ENCODE measurements around the gene DENND4B. TPM values are rescaled to one million over a fixed set of nuclear protein-coding genes. Genes with fewer than 3 reads are reported as not detected.
A peak's percentile ranks its signal among the peaks of the same experiment; 100 is the strongest.

The DENND4B gene
- total and polyA plus RNA-seq, 10 of the 15 experiments (the other 5 are each of a cell fraction or from before 2014, with no cell fraction given): 12.0 to 74.8 (median 22.7) TPM

DNA sequence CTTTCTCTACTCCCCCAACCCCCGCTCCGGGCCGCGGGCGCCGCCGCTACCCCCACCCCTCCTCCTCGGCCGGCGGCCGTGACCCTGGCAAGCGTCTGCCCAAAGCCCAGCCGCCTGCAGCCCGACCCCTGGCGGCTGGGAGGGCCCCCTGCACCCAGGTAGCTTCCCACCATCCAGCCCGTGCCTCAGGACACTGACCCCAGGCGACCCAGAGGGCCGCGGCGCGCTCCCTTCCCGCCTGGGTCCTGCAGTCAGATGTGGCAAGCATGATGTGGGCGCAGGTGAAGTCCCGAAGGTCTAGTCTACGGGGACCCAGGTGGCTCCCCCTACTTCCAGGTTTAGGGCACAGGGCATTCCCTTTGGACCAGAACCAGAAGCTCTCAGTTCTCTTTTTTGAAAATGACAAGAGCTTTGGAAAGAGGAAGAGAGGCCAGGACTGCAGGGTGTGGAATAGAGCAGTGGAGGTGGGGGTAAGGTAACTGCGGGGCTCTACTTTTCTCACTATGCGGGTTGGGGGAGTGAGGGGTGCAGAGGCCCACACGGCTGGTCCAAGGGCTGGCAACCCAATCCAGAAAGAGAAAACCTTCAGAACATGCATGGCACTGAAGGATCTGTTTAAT lies at the start of gene DENND4B (continued):
- peak; percentile 53; the same call in 1 of the 2 replicates for TF ChIP-seq PML (IDR thresholded peaks at IDR 0.05; ENCODE audit: low read length)
- TF ChIP-seq, protein P1, sequence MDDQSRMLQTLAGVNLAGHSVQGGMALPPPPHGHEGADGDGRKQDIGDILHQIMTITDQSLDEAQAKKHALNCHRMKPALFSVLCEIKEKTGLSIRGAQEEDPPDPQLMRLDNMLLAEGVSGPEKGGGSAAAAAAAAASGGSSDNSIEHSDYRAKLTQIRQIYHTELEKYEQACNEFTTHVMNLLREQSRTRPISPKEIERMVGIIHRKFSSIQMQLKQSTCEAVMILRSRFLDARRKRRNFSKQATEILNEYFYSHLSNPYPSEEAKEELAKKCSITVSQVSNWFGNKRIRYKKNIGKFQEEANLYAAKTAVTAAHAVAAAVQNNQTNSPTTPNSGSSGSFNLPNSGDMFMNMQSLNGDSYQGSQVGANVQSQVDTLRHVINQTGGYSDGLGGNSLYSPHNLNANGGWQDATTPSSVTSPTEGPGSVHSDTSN (IDR thresholded peaks at IDR 0.05; ENCODE audit: insufficient replicate concordance, low read depth, low read length): no peak
- peak; percentile 20 for TF ChIP-seq MEF2B (IDR thresholded peaks at IDR 0.05; ENCODE audit: partially characterized antibody, poor library complexity, severe bottlenecking)
- TF ChIP-seq, protein P2, sequence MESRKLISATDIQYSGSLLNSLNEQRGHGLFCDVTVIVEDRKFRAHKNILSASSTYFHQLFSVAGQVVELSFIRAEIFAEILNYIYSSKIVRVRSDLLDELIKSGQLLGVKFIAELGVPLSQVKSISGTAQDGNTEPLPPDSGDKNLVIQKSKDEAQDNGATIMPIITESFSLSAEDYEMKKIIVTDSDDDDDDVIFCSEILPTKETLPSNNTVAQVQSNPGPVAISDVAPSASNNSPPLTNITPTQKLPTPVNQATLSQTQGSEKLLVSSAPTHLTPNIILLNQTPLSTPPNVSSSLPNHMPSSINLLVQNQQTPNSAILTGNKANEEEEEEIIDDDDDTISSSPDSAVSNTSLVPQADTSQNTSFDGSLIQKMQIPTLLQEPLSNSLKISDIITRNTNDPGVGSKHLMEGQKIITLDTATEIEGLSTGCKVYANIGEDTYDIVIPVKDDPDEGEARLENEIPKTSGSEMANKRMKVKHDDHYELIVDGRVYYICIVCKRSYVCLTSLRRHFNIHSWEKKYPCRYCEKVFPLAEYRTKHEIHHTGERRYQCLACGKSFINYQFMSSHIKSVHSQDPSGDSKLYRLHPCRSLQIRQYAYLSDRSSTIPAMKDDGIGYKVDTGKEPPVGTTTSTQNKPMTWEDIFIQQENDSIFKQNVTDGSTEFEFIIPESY (IDR thresholded peaks at IDR 0.05): no peak
- TF ChIP-seq NFIC (IDR thresholded peaks at IDR 0.05; ENCODE audit: low read depth, low read length): no peak
- TF ChIP-seq, protein P3, sequence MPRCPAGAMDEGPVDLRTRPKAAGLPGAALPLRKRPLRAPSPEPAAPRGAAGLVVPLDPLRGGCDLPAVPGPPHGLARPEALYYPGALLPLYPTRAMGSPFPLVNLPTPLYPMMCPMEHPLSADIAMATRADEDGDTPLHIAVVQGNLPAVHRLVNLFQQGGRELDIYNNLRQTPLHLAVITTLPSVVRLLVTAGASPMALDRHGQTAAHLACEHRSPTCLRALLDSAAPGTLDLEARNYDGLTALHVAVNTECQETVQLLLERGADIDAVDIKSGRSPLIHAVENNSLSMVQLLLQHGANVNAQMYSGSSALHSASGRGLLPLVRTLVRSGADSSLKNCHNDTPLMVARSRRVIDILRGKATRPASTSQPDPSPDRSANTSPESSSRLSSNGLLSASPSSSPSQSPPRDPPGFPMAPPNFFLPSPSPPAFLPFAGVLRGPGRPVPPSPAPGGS (IDR thresholded peaks at IDR 0.05; ENCODE audit: borderline replicate concordance, insufficient read depth, low read depth, low read length, poor library complexity, severe bottlenecking): peak; percentile 83
- TF ChIP-seq POLR2A (IDR thresholded peaks at IDR 0.05; ENCODE audit: low read depth, low read length): peak; percentile 41
- TF ChIP-seq PAX8 (IDR thresholded peaks at IDR 0.05): no peak
- TF ChIP-seq NR2C2 (IDR thresholded peaks at IDR 0.05; ENCODE audit: borderline replicate concordance, control insufficient read depth, insufficient read length, low read depth): no peak
- TF ChIP-seq CBX3 (IDR thresholded peaks at IDR 0.05; ENCODE audit: borderline replicate concordance, low read depth): no peak
- TF ChIP-seq RUNX3 (IDR thresholded peaks at IDR 0.05; ENCODE audit: low read length): no peak; the same call in none of the 2 replicates
- TF ChIP-seq SMC3 (IDR thresholded peaks at IDR 0.05; ENCODE audit: borderline replicate concordance, low read length): peak; percentile 65; the same call in 1 of the 2 replicates
- no peak for TF ChIP-seq ZNF622 (IDR thresholded peaks at IDR 0.05)
- TF ChIP-seq NFYB (IDR thresholded peaks at IDR 0.05; ENCODE audit: insufficient read depth, low read depth, low read length): no peak
- peak; percentile 40 for TF ChIP-seq RELA (IDR thresholded peaks at IDR 0.05; ENCODE audit: borderline replicate concordance, partially characterized antibody)
- TF ChIP-seq NR2C1 (IDR thresholded peaks at IDR 0.05): no peak
- TF ChIP-seq POLR2AphosphoS5 (IDR thresholded peaks at IDR 0.05; ENCODE audit: low read length): no peak
- TF ChIP-seq BCLAF1 (IDR thresholded peaks at IDR 0.05): no peak
- no peak for TF ChIP-seq TBL1XR1 (IDR thresholded peaks at IDR 0.05; ENCODE audit: low read depth, low read length)
- no peak for TF ChIP-seq CHD2 (IDR thresholded peaks at IDR 0.05; ENCODE audit: borderline replicate concordance, low read depth, low read length)
- TF ChIP-seq ATF3 (IDR thresholded peaks at IDR 0.05; ENCODE audit: borderline replicate concordance, extremely low read depth, low read depth, low read length): no peak

Data from GM12878 (cell line).